ENCODE data around the gene ACOX2.

Gene ACOX2
- total RNA-seq, result 0 reads per million in 3 donors

- no peaks in the 10 kb centered on the region for H3K4me1 ChIP-seq (ENCODE audit: control insufficient read depth, insufficient read depth, low read length, poor library complexity, severe bottlenecking)
- no peak within 1 kb of the TSS for H3K4me3 ChIP-seq (ENCODE audit: insufficient read depth, low read depth, low read length, poor library complexity, severe bottlenecking)
- H3K9me3 ChIP-seq (ENCODE audit: control insufficient read depth, low read length), result no peaks in the 10 kb centered on the region
- H3K27me3 ChIP-seq (replicated peaks; ENCODE audit: control insufficient read depth, insufficient read depth, low read length, poor library complexity, severe bottlenecking), result no peaks in the 10 kb centered on the region
- H3K27ac ChIP-seq (ENCODE audit: insufficient read depth, low read length, poor library complexity, severe bottlenecking), result no peak within 1 kb of the TSS
- no peak for DNase-seq
- no peaks in the 10 kb centered on the region for H3K36me3 ChIP-seq (ENCODE audit: control insufficient read depth, insufficient read depth, low read length)
Observed at GRCh38 chr3:58536501-58537411, at the start of gene ACOX2. Gene ACOX2, minus strand, starts transcription at chr3:58537190. Its CDS starts 2,084 bp downstream, at chr3:58535106.

DNA sequence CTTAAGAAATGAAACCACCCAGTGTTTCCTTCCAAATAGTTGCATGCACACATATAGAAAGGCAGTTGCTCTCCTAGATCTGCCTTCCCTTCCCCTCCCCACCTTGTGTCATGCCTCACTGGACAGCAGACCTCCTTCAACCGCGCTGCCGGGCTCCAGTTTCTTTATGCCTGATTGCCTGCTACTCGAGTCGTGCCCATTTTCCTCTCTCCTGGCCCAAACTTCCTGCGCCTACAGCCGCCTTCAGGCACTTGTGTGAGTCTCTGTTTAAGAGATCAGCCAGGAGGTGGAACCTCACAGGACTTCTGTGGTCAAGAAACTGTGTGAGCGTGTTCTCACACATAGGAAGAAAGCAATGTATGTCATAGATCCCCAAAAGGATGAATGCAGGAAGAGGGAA, 49.0 kb upstream of the ACOX2 start:
- Histone ChIP-seq H3K36me3 (ENCODE audit: control insufficient read depth, insufficient read depth, low read length) (no peaks in the 10 kb centered on the region), H3K9me3 (ENCODE audit: control insufficient read depth, low read length) (no peaks in the 10 kb centered on the region), H3K4me3 (ENCODE audit: insufficient read depth, low read depth, low read length, poor library complexity, severe bottlenecking) (peak overlapping the region; percentile 67), H3K27ac (ENCODE audit: insufficient read depth, low read length, poor library complexity, severe bottlenecking) (no peak overlapping the region), H3K4me1 (ENCODE audit: control insufficient read depth, insufficient read depth, low read length, poor library complexity, severe bottlenecking) (peaks cover 6% of the 10 kb centered on the region), H3K27me3 (replicated peaks; ENCODE audit: control insufficient read depth, insufficient read depth, low read length, poor library complexity, severe bottlenecking) (peaks cover 20% of the 10 kb centered on the region)
- DNase-seq, result no peak

GRCh38 chr3:58585005-58585786, 48.2 kb upstream of the ACOX2 start:
- H3K36me3 ChIP-seq (ENCODE audit: control insufficient read depth, insufficient read depth, low read length), result no peaks in the 10 kb centered on the region
- H3K4me1 ChIP-seq (ENCODE audit: control insufficient read depth, insufficient read depth, low read length, poor library complexity, severe bottlenecking), result peaks cover 6% of the 10 kb centered on the region
- peak overlapping the region; percentile 67 for H3K4me3 ChIP-seq (ENCODE audit: insufficient read depth, low read depth, low read length, poor library complexity, severe bottlenecking)
- peaks cover 20% of the 10 kb centered on the region for H3K27me3 ChIP-seq (replicated peaks; ENCODE audit: control insufficient read depth, insufficient read depth, low read length, poor library complexity, severe bottlenecking)
- peak in 1 of 3 donors; percentile 12 for DNase-seq
- H3K9me3 ChIP-seq (ENCODE audit: control insufficient read depth, low read length), result no peaks in the 10 kb centered on the region
- H3K27ac ChIP-seq (ENCODE audit: insufficient read depth, low read length, poor library complexity, severe bottlenecking), result no peak overlapping the region

DNA sequence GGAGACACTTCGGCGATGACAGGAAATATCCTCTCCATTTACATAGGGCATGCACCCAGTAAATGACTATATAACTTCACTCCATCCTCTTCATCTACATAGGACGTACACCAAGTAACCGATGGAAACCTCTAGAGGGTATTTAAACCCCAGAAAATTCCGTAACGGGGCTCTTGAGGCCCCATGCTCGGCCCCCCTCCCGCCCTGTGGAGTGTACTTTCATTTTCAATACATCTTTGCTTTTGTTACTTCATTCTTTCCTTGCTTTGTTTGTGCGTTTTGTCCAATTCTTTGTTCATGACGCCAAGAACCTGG, 47.7 kb upstream of the ACOX2 start:
- Histone ChIP-seq H3K4me3 (ENCODE audit: insufficient read depth, low read depth, low read length, poor library complexity, severe bottlenecking) (peak overlapping the region; percentile 67), H3K27me3 (replicated peaks; ENCODE audit: control insufficient read depth, insufficient read depth, low read length, poor library complexity, severe bottlenecking) (peaks cover 20% of the 10 kb centered on the region), H3K4me1 (ENCODE audit: control insufficient read depth, insufficient read depth, low read length, poor library complexity, severe bottlenecking) (peaks cover 6% of the 10 kb centered on the region), H3K27ac (ENCODE audit: insufficient read depth, low read length, poor library complexity, severe bottlenecking) (no peak overlapping the region), H3K36me3 (ENCODE audit: control insufficient read depth, insufficient read depth, low read length) (no peaks in the 10 kb centered on the region), H3K9me3 (ENCODE audit: control insufficient read depth, low read length) (no peaks in the 10 kb centered on the region)
- no peak for DNase-seq

GRCh38 chr3:58581328-58582091, 44.5 kb upstream of the ACOX2 start:
- no peak overlapping the region for H3K4me3 ChIP-seq (ENCODE audit: insufficient read depth, low read depth, low read length, poor library complexity, severe bottlenecking)
- DNase-seq, result no peak
- no peak overlapping the region for H3K27ac ChIP-seq (ENCODE audit: insufficient read depth, low read length, poor library complexity, severe bottlenecking)
- H3K36me3 ChIP-seq (ENCODE audit: control insufficient read depth, insufficient read depth, low read length), result no peaks in the 10 kb centered on the region
- peaks cover 5% of the 10 kb centered on the region for H3K27me3 ChIP-seq (replicated peaks; ENCODE audit: control insufficient read depth, insufficient read depth, low read length, poor library complexity, severe bottlenecking)
- H3K9me3 ChIP-seq (ENCODE audit: control insufficient read depth, low read length), result no peaks in the 10 kb centered on the region
- peaks cover 6% of the 10 kb centered on the region for H3K4me1 ChIP-seq (ENCODE audit: control insufficient read depth, insufficient read depth, low read length, poor library complexity, severe bottlenecking)

DNA sequence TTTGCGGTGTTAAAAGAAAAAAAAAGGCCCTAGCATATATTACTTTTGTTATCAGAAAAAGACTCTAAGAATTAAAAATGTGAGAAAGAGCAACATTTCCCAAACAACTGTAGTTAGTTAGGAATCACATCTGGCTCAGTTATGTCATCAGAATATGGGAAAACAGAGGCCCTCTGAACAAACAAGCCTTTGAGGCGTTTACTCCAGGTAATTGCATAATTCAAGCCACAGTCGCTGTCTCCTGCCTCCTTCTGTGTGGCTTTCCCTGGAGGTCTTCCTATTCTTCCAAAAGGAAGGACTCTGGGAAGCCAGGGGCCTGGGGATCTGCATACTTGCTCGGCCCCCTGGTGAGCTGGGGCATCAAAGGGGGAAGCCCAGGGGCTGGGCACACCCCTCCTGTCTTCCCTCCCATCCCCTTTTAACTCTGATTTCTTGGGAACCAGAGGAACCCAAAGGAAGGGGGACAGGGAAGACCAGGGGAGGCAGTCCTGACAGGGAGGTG, 43.9 kb upstream of the ACOX2 start:
- peaks cover 6% of the 10 kb centered on the region for H3K4me1 ChIP-seq (ENCODE audit: control insufficient read depth, insufficient read depth, low read length, poor library complexity, severe bottlenecking)
- no peaks in the 10 kb centered on the region for H3K9me3 ChIP-seq (ENCODE audit: control insufficient read depth, low read length)
- H3K36me3 ChIP-seq (ENCODE audit: control insufficient read depth, insufficient read depth, low read length), result no peaks in the 10 kb centered on the region
- no peak overlapping the region for H3K27ac ChIP-seq (ENCODE audit: insufficient read depth, low read length, poor library complexity, severe bottlenecking)
- peaks cover under 1% of the 10 kb centered on the region for H3K27me3 ChIP-seq (replicated peaks; ENCODE audit: control insufficient read depth, insufficient read depth, low read length, poor library complexity, severe bottlenecking)
- no peak for DNase-seq
- no peak overlapping the region for H3K4me3 ChIP-seq (ENCODE audit: insufficient read depth, low read depth, low read length, poor library complexity, severe bottlenecking)

- Histone ChIP-seq H3K27ac (ENCODE audit: insufficient read depth, low read length, poor library complexity, severe bottlenecking) (no peak overlapping the region), H3K4me3 (ENCODE audit: insufficient read depth, low read depth, low read length, poor library complexity, severe bottlenecking) (no peak overlapping the region), H3K27me3 (replicated peaks; ENCODE audit: control insufficient read depth, insufficient read depth, low read length, poor library complexity, severe bottlenecking) (no peaks in the 10 kb centered on the region), H3K36me3 (ENCODE audit: control insufficient read depth, insufficient read depth, low read length) (no peaks in the 10 kb centered on the region), H3K4me1 (ENCODE audit: control insufficient read depth, insufficient read depth, low read length, poor library complexity, severe bottlenecking) (no peaks in the 10 kb centered on the region), H3K9me3 (ENCODE audit: control insufficient read depth, low read length) (no peaks in the 10 kb centered on the region)
- no peak for DNase-seq
Observed at GRCh38 chr3:58578873-58579272, 41.9 kb upstream of the ACOX2 start.

DNA sequence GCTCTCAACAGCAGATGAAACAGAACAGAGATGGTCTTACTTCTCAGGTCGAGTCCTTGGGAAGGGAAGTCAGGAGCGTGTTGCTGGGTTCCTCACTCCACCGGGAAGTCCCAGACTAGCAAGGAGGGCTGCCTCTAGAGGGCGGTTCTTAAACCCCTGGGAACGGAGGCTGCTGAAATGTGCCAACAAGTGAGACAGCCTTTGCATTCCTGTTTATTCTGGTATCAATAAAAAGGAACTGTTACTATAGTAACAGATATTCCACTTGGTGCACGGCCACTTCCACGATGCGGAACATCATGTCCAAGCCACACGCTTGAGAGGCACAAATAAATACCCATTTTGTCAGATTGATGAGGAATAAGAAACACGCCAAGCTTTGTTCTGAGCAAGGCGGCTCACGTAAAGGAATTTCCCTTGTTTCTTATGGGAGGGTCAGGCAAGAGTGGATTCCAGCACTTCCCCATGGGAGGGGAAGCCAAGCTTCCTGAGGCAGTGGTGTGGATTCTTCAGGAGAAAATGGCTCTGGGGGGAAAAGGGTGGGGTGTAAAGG, 40.4 kb upstream of the ACOX2 start, which contains the start of gene FAM107A:
TSS of gene FAM107A (minus strand) at position 123 of the 553 bp plus-strand sequence. CDS start 7,531 bp downstream, outside the sequence.
- no peak within 1 kb of the TSS for H3K4me3 ChIP-seq (ENCODE audit: insufficient read depth, low read depth, low read length, poor library complexity, severe bottlenecking)
- DNase-seq, result no peak
- no peaks in the 10 kb centered on the region for H3K9me3 ChIP-seq (ENCODE audit: control insufficient read depth, low read length)
- no peak within 1 kb of the TSS for H3K27ac ChIP-seq (ENCODE audit: insufficient read depth, low read length, poor library complexity, severe bottlenecking)
- H3K36me3 ChIP-seq (ENCODE audit: control insufficient read depth, insufficient read depth, low read length), result no peaks in the 10 kb centered on the region
- H3K27me3 ChIP-seq (replicated peaks; ENCODE audit: control insufficient read depth, insufficient read depth, low read length, poor library complexity, severe bottlenecking), result no peaks in the 10 kb centered on the region
- H3K4me1 ChIP-seq (ENCODE audit: control insufficient read depth, insufficient read depth, low read length, poor library complexity, severe bottlenecking), result no peaks in the 10 kb centered on the region

- Histone ChIP-seq H3K9me3 (ENCODE audit: control insufficient read depth, low read length) (no peaks in the 10 kb centered on the region), H3K4me3 (ENCODE audit: insufficient read depth, low read depth, low read length, poor library complexity, severe bottlenecking) (no peak overlapping the region)
Observed at GRCh38 chr3:58576716-58577115, 39.7 kb upstream of the ACOX2 start.

More at GRCh38 chr3:58576716-58577115, 39.7 kb upstream of the ACOX2 start:
- Histone ChIP-seq H3K27me3 (replicated peaks; ENCODE audit: control insufficient read depth, insufficient read depth, low read length, poor library complexity, severe bottlenecking) (no peaks in the 10 kb centered on the region), H3K36me3 (ENCODE audit: control insufficient read depth, insufficient read depth, low read length) (no peaks in the 10 kb centered on the region), H3K27ac (ENCODE audit: insufficient read depth, low read length, poor library complexity, severe bottlenecking) (no peak overlapping the region), H3K4me1 (ENCODE audit: control insufficient read depth, insufficient read depth, low read length, poor library complexity, severe bottlenecking) (no peaks in the 10 kb centered on the region)
- no peak for DNase-seq

All from effector memory CD4-positive, alpha-beta T cell (primary cell).